ENCODE measurements around the gene ENO3. TPM values are rescaled to one million over a fixed set of nuclear protein-coding genes. Genes with fewer than 3 reads are reported as not detected.

Gene ENO3
- total and polyA plus RNA-seq, 11 donors, result 253 to 1,459 (median 668) TPM

DNA sequence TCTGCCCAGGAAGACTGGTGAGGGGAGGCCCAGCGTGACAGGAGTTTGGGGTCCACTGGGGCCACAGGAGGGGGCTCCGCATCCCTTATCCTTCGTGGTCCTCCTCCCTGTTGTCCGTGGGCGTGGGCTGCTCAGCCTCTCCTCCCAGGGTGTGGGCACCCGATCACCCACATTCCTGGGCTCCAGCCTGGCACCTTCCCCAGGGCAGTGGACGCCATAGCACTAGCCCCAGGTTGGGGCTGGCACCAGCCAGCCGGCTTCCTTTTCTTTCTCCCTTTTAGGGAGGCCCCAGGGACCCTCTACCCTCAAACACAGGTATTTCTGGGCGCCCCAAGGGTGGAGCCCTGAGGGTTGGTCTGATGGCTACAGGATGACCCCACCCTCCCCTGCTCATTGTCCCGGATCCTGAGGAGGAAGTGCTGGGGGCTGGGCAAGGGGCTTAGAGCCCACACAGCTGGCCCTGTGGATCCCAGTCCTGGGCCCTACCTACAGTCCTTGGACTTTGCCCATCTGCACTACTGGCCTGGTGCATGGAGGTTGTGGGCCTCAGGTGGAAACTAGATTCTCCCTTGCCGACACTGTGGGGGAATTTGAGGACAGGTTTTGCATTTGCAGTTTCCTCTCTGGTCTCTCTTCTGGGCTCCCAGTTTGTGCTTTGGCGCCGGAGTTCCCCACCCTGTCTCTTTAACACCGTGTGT lies 48.0 kb downstream of the ENO3 start:
- peak in 1 of 4 donors; percentile 13 for ATAC-seq
- 8 to 13% (median 13%) methylated on average over 10 to 14 of the region's 14 CpGs for WGBS, 4 donors
- Histone ChIP-seq H3K36me3 (peaks cover 0 to 33% (median 30%) of the 10 kb centered on the region in 9 donors), H3K4me3 (peak overlapping the region; percentile 66 to 100 (median 94)), H3K4me1 (peaks cover 0 to 41% (median 31%) of the 10 kb centered on the region in 12 donors), H3K9me3 (no peaks in the 10 kb centered on the region), H3K27ac (peak overlapping the region; percentile 92 to 99 (median 95)), H3K27me3 (no peaks in the 10 kb centered on the region)
- peak in 3 of 5 donors; percentile 29 to 58 (median 50) for DNase-seq
- TF ChIP-seq, protein P1, sequence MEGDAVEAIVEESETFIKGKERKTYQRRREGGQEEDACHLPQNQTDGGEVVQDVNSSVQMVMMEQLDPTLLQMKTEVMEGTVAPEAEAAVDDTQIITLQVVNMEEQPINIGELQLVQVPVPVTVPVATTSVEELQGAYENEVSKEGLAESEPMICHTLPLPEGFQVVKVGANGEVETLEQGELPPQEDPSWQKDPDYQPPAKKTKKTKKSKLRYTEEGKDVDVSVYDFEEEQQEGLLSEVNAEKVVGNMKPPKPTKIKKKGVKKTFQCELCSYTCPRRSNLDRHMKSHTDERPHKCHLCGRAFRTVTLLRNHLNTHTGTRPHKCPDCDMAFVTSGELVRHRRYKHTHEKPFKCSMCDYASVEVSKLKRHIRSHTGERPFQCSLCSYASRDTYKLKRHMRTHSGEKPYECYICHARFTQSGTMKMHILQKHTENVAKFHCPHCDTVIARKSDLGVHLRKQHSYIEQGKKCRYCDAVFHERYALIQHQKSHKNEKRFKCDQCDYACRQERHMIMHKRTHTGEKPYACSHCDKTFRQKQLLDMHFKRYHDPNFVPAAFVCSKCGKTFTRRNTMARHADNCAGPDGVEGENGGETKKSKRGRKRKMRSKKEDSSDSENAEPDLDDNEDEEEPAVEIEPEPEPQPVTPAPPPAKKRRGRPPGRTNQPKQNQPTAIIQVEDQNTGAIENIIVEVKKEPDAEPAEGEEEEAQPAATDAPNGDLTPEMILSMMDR (IDR thresholded peaks at IDR 0.05), result no peak
- TF ChIP-seq POLR2A (IDR thresholded peaks at IDR 0.05), result no peak
- intact Hi-C loops (cut with DNase I), result loop anchor here in 2 of 10 donors (5.0 kb wide), 2 partner anchors 57 to 62 kb away; partner anchors contain the start of genes RNF167 (in 1 of the 2) and SLC25A11 (in 1 of the 2)

DNA sequence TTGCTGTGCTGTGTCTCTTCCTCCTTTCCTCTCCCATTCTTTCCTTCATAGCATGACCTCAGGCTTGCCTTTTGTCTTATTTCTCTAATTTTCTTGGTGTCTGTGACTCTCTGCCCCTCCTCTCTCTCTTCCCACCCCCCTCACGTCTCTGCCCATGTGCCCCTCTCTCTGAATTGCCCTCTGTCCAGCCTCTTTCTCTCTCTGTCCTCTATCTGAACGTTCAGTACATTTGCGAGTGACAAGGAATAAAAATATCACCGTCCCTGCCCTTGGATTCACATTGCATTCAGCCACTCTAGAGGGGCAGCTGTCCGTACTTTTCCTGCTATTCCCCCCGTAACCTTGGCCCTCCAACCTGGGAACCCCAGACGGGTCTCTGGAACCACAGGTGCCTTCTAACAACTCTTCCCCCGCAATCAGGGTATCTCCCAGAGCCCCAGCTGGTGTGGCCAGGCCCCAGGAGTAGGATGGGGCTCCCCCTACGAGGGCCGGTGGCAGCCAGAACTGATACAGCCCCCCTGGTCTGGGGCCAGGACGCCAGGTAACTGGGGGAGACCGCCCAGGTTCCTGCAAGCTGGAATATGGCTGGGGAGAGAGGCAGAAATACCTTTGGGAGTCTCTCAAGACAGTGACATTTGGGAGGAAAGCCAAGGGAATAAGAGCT lies 48.6 kb downstream of the ENO3 start:
- Histone ChIP-seq H3K27ac (peak overlapping the region; percentile 92 to 99 (median 95)), H3K4me1 (peaks cover 0 to 41% (median 31%) of the 10 kb centered on the region in 12 donors), H3K27me3 (no peaks in the 10 kb centered on the region), H3K9me3 (no peaks in the 10 kb centered on the region), H3K36me3 (peaks cover 0 to 39% (median 37%) of the 10 kb centered on the region in 9 donors), H3K4me3 (peak overlapping the region; percentile 66 to 100 (median 94))
- 37 to 51% (median 40%) methylated on average over 10 to 12 of the region's 12 CpGs for WGBS, 4 donors
- intact Hi-C loops (cut with DNase I), result loop anchor here in 2 of 10 donors (5.0 kb wide), 2 partner anchors 57 to 62 kb away; partner anchors contain the start of genes RNF167 (in 1 of the 2) and SLC25A11 (in 1 of the 2)
- peak in 1 of 5 donors; percentile 58 for DNase-seq
- TF ChIP-seq, protein P1 (IDR thresholded peaks at IDR 0.05), result no peak
- peak in 1 of 2 donors; percentile 25 for TF ChIP-seq POLR2A (IDR thresholded peaks at IDR 0.05)
- peak; percentile 1 to 54 (median 28) for ATAC-seq

DNA sequence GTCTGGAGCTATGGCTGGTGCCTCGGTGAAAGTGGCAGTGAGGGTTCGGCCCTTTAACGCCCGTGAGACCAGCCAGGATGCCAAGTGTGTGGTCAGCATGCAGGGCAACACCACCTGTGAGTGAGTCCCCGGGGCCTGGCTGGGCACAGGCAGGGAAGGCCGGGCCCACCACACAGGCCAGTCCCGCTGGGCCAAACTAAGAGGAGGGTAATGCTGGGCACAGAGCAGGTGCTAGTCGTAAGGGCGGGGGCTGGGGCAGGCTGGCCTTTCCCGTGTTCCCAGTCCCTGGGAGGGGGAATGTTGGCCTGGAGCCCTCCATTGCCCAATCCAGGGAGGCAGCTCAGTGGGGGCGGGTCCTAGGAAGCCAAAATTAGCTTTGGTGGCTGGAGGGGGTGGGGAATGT lies 49.3 kb downstream of the ENO3 start:
- TF ChIP-seq POLR2A (IDR thresholded peaks at IDR 0.05), result peak in 1 of 2 donors; percentile 56
- TF ChIP-seq, protein P1 (IDR thresholded peaks at IDR 0.05), result no peak
- intact Hi-C loops (cut with DNase I), result no loop called here
- H3K9me3 ChIP-seq, result no peaks in the 10 kb centered on the region
- DNase-seq, result peak; percentile 87 to 96 (median 90)
- 31 to 55% (median 49%) methylated on average over 9 to 11 of the region's 11 CpGs for WGBS, 4 donors
- peak overlapping the region; percentile 92 to 99 (median 95) for H3K27ac ChIP-seq
- H3K36me3 ChIP-seq, result peaks cover under 1 to 46% (median 44%) of the 10 kb centered on the region in 9 donors
- no peaks in the 10 kb centered on the region for H3K27me3 ChIP-seq
- ATAC-seq, result peak; percentile 75 to 82 (median 78)
- peaks cover 0 to 41% (median 31%) of the 10 kb centered on the region in 12 donors for H3K4me1 ChIP-seq
- H3K4me3 ChIP-seq, result peak overlapping the region; percentile 21 to 100 (median 90)
